HG03439 (cell line): ENCODE measurements around the gene LMX1B.

Experiments used
- ATAC-seq: cut with Tn5 transposase; IDR thresholded peaks from one replicate; pipeline ENCODE4 v1.9.1; 2021; ENCODE audit warnings: mild to moderate bottlenecking, moderate library complexity; ENCODE audit not compliant: unreplicated experiment

LMX1B gene

GRCh38 chr9:126674365-126675146, 60.8 kb downstream of the LMX1B start:
- no peak for ATAC-seq

- ATAC-seq = no peak
These were observed 61.4 kb downstream of the LMX1B start for GRCh38 chr9:126675147-126675467.

DNA sequence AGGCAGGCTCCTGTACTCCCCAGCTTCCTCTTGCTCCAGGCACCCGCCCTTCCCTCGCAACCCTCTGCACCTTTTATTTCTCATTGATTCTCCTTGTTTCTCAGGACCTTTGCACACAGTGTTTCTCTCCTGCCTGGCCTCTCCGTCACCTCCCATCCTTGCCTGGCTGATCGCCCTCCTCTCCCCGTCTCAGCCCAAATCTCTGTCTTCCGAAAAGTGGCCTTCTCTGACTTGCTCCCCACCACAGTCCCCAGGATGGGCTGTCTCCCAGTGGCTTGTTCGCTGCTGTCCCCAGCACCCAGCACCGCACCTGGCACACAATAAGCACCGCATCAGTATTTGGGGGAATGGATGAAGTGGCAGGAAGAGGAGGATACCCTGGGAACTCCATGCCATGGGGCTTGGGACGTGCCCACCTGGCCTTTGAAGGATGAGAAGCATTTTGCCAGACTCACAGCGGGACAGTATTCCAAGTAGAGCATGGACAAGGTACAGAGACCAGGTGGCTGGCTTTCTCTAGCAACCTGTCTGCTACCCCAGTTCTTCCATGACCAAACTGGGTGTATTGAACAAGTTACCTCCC, 62.5 kb downstream of the LMX1B start:
- no peak for ATAC-seq

GRCh38 chr9:126676685-126677143, 63.0 kb downstream of the LMX1B start:
- no peak for ATAC-seq

- ATAC-seq = no peak
These were observed 63.7 kb downstream of the LMX1B start for GRCh38 chr9:126677188-126678084.

DNA sequence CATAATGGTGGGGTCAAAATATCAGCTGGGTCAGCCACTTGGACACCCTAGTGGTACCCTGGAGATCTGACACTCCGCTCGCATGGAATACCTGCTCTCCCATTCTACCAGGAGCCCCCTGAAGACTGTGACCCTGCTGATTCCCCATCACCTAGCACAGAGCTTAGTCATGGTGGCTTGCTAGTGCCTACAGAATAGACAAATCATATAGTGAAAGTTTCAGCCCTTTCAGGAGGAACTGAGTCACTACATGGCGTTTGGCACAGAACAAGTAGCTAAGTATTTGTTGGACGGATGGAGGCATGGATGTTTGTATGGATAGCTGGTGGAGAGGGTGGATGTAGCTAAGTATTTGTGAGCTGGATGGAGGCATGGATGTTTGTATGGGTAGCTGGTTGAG, 65.3 kb downstream of the LMX1B start:
- no peak for ATAC-seq

- ATAC-seq = no peak
These were observed 67.6 kb downstream of the LMX1B start for GRCh38 chr9:126681336-126681735.

DNA sequence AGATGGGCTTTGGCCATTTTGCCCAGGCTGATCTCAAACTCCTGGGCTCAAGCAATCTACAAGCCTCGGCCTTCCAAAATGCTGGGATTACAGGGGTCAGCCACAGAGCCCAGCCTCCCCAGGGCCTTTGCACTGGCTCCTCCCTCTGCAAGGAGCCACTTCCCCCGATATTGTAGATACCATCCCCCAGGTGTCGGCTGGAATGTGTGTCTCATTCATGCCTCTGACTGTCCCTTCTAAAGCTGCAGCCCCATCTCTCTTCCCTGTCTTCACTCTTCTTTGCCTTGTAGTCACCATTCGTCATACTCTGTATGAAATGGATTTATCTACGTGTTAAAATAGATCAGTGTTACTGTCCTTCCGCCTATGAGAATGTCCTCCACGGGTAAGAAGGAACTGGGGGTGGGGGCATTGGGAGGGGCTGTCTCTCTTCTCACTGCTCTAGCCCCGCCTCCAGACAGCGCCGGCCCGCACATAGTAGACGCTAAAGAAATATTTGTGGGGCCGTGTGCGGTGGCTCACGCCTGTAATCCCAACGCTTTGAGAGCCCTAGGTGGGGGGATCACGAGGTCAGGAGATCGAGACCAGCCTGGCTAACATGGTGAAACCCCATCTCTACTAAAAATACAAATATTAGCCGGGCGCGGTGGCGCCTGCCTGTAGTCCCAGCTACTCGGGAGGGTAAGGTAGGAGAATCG, 68.5 kb downstream of the LMX1B start:
- no peak for ATAC-seq

- no peak for ATAC-seq
These were observed 69.4 kb downstream of the LMX1B start for GRCh38 chr9:126682928-126683697.

- ATAC-seq = no peak
These were observed 69.9 kb downstream of the LMX1B start for GRCh38 chr9:126683698-126684044.

- no peak for ATAC-seq
These were observed 70.6 kb downstream of the LMX1B start for GRCh38 chr9:126684345-126684744.

DNA sequence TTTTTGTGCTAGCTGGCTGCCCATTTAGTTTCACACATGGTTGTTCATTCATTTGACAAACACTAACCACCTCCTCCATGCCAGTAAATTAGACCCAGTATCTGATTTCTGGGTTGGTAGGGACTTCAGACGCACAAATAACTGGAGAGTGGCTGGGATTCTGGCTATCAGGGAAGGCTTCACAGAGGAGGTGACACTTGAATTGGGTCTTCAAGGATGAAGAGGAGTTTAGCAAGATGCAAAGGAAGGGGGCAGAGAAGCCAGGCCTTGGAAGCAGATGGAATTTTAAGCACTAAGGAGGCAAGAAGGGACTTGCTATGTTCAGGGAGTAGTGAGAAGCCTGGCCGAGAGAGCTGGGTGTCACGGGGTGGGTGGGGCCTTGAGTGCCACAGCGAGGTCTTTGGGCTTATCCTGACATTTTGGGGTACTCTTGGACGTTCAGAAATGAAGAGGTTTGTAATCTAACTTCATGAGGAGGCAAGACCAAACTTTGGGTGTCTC, 71.3 kb downstream of the LMX1B start:
- no peak for ATAC-seq

DNA sequence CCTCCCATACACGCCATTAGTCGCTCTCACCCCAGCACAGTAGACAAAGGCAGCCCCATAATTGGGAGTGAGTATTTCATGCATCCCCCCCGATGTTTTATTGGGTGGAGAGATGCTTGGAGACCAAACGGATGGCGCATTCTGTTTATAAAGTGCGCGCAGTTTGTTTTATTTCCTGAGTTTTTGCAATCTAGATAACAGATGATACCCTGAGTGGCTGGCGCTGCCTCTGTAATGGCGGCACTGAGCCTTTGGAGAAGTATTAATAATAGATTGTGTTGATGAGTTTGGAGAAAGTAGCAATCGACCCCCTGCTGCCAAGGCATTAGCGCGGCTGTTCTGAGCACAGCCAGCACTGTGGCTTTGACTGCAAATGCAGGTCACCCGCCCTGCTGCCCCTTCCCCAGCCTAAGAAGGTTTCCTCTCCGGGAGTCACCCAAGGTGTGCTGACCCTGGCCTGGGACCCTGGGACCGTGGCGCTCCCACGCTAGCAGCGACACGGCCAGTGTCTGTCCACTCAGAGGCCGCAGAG, 74.3 kb downstream of the LMX1B start:
- no peak for ATAC-seq

DNA sequence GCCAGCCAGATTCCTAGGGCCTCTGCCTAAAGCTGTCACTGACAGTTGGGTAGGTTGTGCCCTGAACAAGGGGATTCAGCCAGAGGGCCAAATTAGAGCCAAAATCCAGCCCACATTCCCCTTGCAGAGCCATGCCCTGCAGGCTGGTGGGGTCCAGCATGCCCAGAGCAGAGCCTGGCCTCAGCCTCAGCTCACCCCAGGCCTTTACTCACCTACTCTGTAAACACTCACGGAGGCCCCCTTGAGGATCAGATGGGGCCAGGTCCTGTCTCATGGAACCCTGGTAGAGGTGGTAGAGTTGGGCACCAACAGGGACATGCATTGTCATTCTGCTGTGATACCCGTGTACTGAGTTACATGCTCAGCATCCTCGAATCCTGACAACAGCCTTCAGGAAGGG, 74.9 kb downstream of the LMX1B start:
- no peak for ATAC-seq

DNA sequence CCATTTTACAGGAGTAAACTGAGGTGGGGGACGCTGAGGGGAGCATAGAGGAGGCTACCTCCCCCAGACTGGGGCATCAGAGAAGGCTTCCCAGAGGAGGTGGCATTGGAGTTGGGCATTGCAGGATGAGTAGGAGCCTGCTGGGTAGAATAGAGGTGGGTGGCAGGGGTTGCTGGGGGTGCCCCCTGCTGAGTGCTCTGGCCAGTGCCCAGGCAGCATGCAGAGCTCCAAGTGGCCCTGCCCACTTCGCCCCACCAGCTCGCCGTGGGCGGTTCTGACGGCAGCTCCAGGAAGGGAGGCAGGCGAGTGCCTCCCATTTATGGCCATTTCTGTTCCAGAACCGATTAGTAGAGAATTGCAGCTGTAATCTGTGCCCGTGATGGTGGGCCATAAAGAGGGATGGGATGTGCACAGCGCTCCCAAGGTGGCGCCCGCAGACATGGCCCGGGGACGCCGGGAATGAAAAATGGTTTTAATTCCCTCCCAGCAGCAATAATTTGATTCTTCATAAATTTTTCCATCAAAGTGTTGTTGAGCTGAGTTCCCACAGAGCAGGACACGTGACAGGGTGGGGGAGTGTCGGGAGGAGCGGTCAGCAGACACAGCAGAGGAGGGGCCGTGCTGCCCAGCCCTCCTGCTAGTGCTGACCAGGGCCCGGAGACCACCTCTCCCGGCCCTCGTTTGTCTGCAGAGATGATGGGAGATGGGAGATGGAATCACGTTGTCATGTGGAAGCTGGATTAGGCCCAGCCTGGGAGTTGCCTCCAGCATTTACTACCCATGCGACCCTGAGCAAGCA, 75.5 kb downstream of the LMX1B start:
- ATAC-seq = no peak

GRCh38 chr9:126690431-126691051, 76.8 kb downstream of the LMX1B start:
- no peak for ATAC-seq

DNA sequence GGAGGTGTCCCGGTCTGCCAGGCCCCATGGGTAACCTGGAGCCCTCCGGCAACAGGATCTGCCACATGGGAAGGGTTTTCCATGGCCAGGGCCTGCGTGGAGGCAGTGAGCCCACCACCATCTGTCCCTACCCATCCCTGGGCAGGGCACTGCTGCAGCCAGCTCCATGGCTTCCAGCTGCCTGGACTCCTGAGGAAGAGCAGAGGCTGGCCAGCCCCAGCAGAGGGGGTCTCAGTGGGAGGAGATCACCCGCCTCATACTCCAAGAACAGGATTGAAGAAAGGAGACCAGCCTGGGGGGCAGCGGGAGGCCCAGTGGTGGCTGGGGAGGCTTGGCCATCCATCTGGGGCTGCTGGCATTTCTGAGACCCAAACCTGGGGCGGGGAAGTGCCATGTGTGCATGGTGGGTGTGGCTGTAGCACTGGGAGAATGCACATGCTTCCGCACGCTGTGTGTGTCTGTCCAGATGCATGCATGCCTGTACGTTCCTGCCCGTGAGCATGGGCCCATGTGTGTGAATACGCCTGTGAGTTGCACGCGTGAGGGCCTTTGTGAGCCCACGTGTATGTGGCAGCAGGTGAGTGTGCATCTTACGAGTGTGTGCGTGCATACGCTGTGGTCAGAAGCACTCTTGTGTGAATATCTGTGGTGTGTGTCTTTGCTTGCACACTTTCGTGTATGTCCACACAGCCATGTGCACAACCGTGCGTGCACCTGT, 78.5 kb downstream of the LMX1B start:
- ATAC-seq = no peak

- no peak for ATAC-seq
These were observed 79.2 kb downstream of the LMX1B start for GRCh38 chr9:126692759-126693427.
